HG02938 (cell line): ENCODE results near the gene ABHD12.
"Not testable (repeated sequence)": the region's sequence is repeated elsewhere in the genome, so short reads cannot be mapped to it uniquely, and the experiment has no call there.

ENCODE experiments used
- ATAC-seq: cut with Tn5 transposase; IDR thresholded peaks from one replicate; pipeline ENCODE4 v1.9.1; 2021; ENCODE audit warnings: mild to moderate bottlenecking, moderate library complexity; ENCODE audit not compliant: unreplicated experiment

Gene ABHD12

DNA sequence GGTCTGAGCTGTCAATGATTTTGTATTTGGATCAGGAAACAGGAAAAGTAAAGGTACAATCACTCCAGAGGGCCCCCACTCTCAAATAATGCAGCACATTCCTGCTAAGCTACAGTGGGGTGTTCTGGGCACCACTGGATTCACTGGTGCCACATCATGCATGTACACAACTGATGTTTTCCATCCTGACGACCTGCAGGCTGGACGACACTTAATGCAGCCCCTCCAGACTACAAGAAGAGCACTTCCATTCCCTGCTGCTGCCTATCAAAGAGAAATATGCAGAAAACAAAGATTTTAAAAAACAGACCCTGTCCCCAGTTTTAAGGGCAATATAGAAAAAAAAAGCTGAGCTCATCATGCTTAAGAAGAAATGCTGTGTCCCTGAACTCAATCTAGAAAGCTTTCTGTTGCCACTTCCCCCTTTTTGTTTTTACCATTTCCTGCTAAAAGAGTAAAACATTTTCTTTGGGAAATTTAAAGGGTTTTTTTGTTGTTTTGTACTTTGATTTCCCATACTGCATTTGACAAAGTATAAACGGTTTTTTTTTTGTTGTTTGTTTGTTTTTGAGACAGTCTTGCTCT lies 35.5 kb downstream of the ABHD12 start:
- ATAC-seq = no peak

DNA sequence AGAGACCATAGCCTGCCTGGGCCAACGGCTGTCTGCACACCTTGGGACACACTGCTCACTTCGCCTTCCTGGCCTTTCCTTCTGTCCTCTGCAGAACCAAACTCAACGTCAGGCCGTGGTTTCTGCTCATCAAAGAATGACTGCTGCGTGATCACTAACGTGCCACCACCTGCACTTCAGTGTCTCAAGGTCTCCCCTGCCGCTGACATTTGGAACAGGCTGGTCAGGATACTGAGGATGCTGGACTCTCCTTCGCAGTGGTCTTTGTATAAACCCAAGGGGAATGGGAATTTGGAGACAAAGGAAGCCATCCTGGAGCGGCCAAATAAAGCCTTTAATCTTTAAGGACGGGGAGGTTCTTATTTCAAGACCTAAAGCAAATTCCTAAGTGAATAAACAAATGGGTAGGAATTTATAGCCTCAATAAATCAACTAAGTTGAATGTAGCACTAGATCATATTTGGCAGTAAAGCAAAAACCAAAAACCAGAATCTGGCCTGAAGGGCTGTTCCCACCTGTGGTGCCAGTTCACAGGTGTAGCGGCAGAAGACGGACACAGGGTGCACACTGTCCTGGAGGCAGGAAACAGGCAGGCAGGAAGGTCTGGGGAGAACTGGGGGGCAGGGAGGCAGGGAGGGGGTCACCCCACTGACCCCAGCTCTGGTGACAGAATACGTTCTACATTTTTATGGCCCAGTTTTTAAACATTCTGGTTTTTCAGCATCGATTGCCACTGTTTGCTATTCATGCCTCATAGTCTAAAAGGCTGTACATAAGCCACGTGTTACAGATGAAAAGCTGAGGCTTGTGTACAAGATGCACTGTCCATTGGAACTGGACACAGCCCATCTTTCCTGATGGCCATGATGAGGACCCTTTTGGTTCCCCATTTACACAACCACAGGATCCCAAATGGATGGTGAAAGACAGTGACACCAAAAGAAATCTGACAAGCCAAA lies 36.6 kb downstream of the ABHD12 start:
- ATAC-seq = no peak

DNA sequence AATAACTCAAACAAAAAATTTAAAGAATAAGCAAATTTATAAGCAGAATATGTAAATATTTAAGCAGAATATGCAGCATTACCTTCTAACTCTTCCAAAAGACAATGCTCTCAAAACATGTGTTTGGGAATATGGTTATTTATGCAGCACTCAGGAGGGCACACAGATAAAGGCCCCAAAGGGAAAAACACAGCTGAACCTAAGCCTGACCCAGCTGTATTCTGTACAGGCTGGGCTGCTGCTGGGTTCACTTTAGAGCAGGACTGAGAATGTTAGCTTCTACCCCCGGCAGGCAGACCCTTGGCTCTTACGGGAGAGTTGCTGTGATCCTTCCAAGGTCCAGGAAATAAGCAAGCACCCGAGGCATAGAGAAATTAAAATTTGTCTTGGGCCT lies 37.3 kb downstream of the ABHD12 start:
- ATAC-seq = no peak

DNA sequence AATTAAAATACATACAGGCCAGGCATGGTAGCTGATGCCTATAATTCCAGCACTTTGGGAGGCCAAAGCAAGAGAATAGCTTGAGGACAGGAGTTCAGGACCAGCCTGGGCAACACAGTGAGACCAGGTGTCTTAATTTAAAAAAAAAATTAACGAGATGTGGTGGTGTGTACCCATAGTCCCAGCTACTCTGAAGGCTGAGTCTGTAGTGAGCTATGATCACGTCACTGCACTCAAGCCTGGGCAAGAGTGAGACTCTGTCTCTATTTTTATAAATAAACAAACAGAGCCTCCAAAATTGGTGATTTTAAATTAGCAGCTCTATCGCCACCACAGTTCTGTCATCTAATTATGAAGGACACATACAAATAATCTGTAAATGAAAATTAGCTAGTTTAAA lies 37.9 kb downstream of the ABHD12 start:
- ATAC-seq = no peak

DNA sequence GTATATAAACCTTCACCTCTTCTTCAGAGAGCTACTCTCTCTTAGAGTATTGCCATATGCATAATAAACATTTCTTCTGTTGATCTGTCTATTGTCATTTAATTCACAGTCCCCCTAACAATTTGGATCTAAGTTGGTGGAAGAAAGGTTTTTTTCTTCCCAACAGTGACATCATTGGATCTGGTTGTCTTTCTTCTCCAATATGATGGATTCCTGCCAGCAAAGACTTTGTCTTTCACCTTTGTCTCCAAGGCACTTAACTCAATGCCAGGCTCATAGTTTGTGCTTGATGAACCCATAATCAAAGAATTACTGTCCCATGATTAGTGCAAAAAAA lies 39.6 kb downstream of the ABHD12 start:
- ATAC-seq = no peak

DNA sequence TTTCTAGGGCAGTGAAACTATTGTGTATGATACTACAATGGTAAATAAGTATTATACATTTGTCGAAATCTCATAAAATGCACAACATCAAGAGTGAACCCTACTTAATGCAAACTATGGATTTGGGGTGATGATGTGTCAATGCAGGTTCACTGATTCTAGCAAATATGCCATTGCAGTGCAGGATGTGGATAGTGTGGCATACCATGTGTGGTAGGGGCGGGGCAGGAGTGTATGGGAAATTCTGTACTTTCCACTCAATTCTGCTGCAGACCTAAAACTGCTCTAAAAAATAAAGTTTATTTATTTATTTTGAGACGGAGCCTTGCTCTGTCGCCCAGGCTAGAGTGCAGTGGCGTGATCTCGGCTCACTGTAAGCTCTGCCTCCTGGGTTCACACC lies 44.3 kb downstream of the ABHD12 start:
- no peak for ATAC-seq

DNA sequence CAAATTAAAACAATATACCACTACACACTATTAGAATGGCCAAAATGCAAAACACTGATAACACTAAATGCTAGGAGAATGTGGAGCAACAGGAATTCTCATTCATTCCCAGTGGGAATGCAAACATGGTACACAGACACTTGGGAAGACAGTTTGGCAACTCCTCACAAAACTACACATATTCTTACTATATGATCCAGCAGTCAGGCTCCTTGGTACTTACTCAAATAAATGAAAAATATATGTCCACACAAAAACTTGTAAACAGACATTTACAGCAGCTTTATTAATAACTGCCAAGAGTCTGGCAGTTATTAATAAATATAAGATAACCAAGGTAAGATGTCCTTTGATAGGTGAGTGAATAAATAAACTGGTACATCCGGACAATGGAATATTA lies 44.9 kb downstream of the ABHD12 start:
- ATAC-seq = no peak

DNA sequence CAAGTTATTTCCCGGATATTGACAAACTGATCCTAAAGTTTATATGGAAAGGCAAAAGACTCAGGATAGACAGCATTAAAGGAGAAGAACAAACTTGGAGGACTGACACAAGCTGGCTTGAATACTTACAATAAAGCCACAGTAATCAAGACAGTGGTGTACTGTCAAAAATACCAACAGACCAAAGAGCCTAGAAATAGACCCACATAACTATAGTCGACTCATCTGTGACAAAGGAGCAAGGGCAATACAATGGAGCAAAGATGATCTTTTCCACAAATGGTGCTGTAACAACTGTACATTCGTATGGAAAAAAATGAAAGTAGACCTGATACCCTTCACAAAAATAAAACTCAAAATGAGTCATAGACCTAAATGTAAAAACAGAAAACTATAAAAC lies 46.0 kb downstream of the ABHD12 start:
- ATAC-seq = no peak

DNA sequence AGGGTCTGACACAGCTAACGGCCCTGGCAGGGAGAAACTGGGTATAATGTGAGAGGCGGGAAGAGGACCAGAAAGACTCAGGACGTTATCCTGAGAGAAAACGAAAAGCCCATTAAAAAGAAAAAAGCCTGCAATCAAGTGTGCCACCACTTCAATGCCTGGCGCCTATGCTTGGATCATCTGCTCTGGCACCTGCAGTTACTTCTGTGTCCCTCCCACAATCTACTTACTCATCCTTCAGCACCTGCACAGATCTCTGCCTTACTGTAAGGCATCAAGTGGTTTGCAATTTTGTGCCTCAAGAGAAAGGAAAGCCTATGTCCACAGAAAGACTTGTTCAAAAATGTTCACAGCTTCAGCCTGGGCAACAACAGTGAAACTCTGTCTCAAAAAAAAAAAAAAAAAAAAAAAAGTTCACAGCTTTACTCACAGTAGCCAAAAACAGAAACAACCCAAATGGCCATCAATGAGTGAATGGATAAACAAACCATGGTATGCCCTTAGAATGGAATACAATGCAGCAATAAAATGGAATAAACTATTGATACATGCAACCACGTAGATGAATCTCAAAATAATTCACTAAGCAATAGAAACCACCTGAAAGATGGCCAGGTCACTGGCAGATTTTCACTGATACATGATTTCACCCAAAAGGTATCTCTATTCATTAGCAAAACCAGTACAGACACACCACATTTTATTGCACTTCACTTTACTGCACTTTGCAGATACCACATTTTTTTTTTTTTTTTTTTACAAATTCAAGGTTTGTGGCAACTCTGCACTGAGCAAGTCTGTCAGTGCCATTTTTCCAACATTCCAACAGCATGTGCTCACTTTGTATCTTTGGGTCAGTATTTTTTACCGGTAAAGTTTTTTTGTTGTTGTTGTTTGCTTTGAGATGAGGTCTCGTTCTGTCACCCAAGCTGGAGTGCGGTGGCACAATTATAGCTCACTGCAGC lies 48.6 kb downstream of the ABHD12 start:
- no peak for ATAC-seq

DNA sequence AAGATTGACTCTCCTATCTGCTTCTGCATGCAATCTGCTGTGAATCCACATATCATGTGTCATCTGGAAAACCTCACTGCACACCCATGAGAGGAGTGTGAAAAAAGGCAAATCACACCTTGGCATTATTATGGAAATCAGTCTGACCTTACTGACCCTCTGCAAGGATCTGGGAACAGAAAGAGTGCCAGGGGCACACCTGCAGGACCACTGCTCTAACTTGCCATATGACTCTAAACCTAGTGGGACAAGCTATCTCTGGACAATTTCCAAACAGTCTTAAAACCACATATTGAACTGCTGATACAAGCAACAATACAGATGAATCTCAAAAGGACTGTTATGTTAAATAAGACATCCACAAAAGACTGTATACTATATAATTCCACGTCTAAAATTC lies 50.3 kb downstream of the ABHD12 start:
- ATAC-seq = no peak

DNA sequence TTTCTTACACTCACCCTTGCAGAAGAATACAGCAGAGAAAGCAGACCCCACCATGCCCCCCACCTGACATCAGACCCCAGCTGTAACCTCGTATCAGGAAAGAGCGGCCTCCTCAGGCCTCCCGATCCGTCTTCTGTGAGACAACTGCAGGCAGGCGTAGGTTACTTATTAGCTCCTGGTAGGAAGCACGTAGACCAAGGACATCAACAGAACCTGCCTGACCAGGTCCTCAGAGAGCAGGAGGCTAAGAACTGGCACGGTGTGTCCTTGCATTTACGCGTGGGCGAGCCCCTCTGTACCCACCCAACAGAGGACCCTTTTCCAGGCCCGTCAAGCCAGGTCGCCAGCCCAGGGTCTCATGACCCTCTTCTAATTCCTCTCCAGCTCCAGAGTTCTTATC lies 51.0 kb downstream of the ABHD12 start:
- no peak for ATAC-seq

DNA sequence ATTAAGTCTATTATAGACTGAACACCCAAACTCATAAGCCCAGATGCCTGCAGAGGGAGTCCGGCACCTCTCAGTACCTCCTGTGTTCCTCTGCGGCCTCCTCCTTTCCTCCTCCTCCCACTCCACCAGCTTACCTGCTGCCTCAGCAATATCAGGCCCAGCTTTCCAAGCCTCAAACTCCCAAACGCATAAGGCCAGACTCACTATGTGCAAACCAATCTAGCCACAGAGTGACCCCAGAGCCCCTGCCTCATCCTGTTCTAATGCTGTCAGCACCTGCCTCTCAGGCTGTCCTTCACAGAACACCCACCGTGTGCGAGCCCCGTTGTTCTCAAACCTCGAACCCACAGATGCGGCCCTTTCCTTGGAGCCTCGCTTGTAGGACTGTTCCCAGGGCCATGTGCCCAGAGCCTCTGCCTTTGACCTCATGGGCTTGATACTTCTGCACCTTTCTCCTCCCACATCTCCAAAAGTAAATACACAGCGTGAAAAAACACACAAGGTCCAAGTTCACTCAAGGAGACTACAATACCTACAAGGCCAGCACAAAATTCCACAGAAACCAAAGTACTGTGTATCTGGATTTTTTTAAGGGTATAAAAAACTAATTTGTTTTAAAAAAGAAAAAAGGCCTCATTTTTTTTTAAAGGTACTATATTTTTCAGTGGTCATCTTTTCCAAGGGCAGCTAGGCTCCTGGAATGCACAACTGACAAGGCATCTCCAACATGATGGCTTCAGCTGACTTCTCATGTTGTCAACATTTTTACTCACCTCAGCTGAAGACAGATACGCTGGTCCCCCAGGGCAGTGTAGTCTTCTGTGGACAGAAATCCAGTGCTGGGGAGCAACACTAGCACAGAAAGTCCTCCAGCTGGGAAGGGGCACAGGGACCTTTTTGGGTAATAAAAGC lies 52.3 kb downstream of the ABHD12 start:
- ATAC-seq = no peak

DNA sequence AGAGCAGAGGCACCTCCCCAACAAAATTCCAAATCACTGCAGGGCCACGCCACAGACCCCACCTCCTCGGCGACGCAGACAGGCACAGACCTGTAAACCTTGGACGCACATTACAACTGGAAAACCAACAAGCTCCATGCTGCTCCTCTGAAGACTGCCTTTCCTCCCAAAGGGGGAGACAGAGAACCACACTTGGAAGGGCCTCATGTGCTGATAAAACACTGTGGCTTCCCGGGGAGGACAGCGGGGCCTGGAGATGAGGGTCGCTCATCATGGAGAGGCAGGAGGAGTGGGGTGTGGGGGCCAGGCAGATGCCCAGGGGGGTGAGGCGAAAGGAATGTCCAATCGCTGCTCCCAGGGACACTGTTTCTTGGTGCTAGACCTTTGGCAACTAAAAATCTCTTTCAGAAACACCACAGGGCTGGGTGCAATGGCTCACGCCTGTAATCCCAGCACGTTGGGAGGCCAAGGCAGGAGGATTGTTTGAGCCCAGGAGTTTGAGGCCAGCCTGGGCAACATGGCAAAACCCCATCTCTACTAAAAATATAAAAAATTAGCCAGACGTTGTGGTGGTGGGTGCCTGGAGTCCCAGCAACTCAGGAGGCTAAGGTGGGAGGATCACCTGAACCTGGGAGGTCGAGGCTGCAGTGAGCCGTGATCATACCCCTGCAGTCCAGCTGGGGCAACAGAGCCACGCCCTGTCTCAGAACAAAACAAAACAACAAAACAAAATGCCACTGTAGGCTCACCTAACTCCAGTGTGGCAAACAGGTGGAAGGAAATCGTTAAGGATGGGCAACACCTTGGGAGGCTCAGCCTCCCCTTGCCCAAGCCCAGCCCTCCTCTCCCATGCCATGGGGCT lies 53.8 kb downstream of the ABHD12 start:
- no peak for ATAC-seq

DNA sequence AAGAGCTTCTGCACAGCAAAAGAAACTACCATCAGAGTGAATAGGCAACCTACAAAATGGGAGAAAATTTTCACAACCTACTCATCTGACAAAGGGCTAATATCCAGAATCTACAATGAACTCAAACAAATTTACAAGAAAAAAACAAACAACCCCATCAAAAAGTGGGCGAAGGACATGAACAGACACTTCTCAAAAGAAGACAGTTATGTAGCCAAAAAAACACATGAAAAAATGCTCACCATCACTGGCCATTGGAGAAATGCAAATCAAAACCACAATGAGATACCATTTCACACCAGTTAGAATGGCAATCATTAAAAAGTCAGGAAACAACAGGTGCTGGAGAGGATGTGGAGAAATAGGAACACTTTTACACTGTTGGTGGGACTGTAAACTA lies 55.7 kb downstream of the ABHD12 start:
- not testable (repeated sequence) for ATAC-seq

DNA sequence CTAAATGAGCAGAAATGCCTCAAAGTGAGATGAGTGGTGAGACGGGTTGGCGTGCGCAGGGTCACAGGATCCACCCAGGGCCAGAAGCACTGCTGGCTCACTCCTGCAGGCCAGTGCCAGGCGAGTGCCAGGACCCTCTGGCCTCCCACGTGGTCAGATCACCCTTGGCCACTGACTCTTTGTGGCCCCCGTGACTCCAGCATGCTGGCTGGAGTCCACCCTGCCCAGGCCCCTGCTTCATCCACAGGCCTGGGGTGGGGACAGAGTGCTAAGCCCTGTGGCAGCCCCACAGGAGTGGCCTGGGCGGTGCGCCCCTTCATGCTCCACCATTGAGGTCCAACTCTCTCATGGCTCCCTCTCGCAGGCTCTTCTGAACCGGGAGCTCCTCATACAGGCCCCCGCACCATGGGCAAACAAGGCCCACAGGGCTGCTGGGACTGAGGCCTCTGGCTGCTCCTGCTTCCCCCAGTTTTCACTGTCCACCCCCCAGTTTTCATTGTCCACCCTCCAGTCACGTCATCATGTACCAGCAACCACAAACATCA lies 61.6 kb downstream of the ABHD12 start:
- ATAC-seq = no peak

DNA sequence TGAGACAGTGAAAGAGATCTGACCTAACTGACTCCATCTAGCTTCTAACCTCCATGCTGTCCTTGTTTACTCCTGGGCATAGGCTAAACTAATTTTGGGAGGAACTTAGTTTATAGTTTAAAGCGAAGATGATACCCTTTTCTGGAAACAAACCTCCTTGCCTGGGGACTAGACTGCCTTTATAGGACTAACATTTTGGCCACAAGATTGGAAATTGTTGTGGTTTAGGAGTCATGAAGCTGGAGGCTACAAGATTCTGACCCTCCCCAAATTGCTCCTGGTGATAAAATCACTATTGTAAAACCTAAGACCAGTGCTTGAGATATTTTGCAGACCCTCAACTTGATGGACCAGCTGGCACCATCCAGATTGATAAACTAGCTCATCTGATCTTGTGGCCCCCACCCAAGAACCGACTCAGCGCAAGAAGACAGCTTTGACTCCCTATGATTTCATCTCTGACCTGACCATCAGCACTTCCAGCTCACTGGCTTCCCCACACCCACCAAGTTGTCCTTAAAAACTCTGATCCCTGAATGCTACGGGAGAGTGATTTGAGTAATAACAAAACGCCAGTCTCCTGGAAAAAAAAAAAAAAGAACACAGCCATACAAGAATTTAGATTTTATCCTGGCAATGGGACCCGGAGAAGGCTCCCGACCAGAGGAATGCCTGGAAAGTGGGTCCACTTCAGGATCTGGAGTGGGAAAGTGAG lies 63.0 kb downstream of the ABHD12 start:
- no peak for ATAC-seq

DNA sequence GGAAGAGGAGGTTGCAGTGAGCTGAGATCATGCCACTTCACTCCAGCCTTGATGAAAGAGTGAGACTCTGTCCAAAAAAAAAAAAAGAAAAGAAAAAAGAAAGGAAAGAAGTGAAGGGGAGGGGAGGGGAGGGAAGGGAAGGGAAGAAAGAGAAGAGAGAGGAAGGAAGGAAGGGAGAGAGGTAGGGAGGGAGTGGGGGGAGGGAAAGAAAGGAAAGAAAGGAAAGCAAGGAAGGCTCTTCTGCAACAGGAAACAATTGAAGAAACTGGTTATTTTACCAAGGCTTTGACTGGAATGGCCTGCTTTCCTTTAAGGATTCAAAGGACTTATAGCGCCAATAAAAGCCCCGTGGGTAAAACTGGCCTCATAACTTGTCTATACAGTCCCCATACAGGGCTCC lies 64.6 kb downstream of the ABHD12 start:
- no peak for ATAC-seq

DNA sequence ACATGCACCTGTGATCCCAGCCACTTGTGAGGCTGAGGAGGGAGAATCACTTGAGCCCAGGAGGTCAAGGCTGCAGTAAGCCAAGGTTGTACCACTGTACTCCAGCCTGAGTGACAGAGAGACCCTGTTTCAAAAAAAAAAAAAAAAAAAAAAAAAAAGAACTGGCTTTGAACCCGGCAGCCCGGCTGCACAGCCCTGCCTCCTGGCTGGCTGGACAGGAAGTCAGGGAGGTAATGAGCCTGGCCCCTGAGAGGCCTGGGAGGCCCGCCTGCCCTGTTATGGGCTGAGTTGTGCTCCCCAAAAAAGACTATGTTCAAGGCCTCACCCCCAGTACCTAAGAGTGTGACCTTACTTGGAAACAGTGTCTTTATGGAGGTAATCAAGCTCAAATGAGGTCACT lies 65.6 kb downstream of the ABHD12 start:
- no peak for ATAC-seq

DNA sequence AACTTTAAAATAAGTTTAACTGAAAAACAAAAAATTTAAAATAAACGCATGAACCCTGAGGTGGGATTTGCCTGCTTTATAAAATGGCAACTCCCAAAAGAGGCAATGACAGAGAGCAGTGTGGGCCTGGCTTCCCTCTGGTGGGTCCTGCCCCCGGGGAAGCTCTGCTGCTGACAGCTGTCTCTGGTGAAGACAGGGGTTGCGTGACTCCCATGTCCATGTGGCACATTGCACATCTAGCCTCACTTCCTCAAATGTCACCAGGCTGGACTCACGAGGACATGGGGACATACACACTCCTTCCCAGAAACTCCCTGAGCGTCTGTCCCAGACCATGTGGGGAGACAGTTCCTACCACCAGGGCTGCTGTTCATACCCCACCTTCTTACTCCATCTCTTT lies 66.2 kb downstream of the ABHD12 start:
- ATAC-seq = no peak
